Mononuclear cell (primary cell): Measurements from ENCODE around the gene SEMA3A. TPM values are rescaled to one million over a fixed set of nuclear protein-coding genes. Genes with fewer than 3 reads are reported as not detected.
A peak's percentile ranks its signal among the peaks of the same experiment; 100 is the strongest.
"Not testable (repeated sequence)": the region's sequence is repeated elsewhere in the genome, so short reads cannot be mapped to it uniquely, and the experiment has no call there.

Experiments
- H3K27me3 ChIP-seq: 2 replicates; pipeline ENCODE4 v1.6.0; 2011; ENCODE audit warnings: low read length, control low read depth; ENCODE audit not compliant: insufficient read depth
- H3K4me1 ChIP-seq: 2 replicates; pipeline ENCODE4 v1.5.1; 2011; ENCODE audit warnings: mild to moderate bottlenecking, low read length, control low read depth; ENCODE audit not compliant: insufficient read depth
- H3K4me3 ChIP-seq: 2 replicates; pipeline ENCODE4 v1.5.1; 2011; ENCODE audit warnings: mild to moderate bottlenecking, low read length, moderate library complexity
- H3K9me3 ChIP-seq: 2 replicates; pipeline ENCODE4 v1.5.1; 2011; ENCODE audit warnings: low read depth, mild to moderate bottlenecking, control low read depth, low read length
- total RNA-seq: library from RNA; depleted of rRNA; stranded (reverse); fragments of >200 nt; gene quantifications from one replicate; pipeline ENCODE4 v1.2.3, GENCODE V29; 2012

Gene SEMA3A
- total RNA-seq, result 0.21 TPM

- no peaks in the 10 kb centered on the region for H3K27me3 ChIP-seq
- peaks cover 8% of the 10 kb centered on the region for H3K4me1 ChIP-seq
- H3K9me3 ChIP-seq, result no peaks in the 10 kb centered on the region
- peak within 1 kb of the TSS; percentile 46 for H3K4me3 ChIP-seq
These were observed at the start of gene SEMA3A for GRCh38 chr7:84194484-84195271. Gene SEMA3A (minus strand): TSS chr7:84194789. CDS start chr7:84194586, 203 bp downstream.

GRCh38 chr7:84243037-84243436, 48.4 kb upstream of the SEMA3A start:
- H3K9me3 ChIP-seq, H3K4me3 ChIP-seq, H3K4me1 ChIP-seq, H3K27me3 ChIP-seq: not testable (repeated sequence)

- H3K9me3 ChIP-seq, result no peaks in the 10 kb centered on the region
- peaks cover 5% of the 10 kb centered on the region for H3K4me1 ChIP-seq
- no peak overlapping the region for H3K4me3 ChIP-seq
- H3K27me3 ChIP-seq, result no peaks in the 10 kb centered on the region
These were observed 44.0 kb upstream of the SEMA3A start for GRCh38 chr7:84238596-84238995.

GRCh38 chr7:84237533-84238173, 43.1 kb upstream of the SEMA3A start:
- Histone ChIP-seq H3K27me3 (no peaks in the 10 kb centered on the region), H3K4me3 (no peak overlapping the region), H3K4me1 (peaks cover 5% of the 10 kb centered on the region), H3K9me3 (no peaks in the 10 kb centered on the region)

GRCh38 chr7:84236398-84236797, 41.8 kb upstream of the SEMA3A start:
- Histone ChIP-seq H3K4me1 (peaks cover 5% of the 10 kb centered on the region), H3K4me3 (no peak overlapping the region), H3K9me3 (no peaks in the 10 kb centered on the region), H3K27me3 (no peaks in the 10 kb centered on the region)

GRCh38 chr7:84232646-84233045, 38.1 kb upstream of the SEMA3A start:
- peaks cover 5% of the 10 kb centered on the region for H3K4me1 ChIP-seq
- H3K4me3 ChIP-seq, result no peak overlapping the region
- H3K27me3 ChIP-seq, result no peaks in the 10 kb centered on the region
- no peaks in the 10 kb centered on the region for H3K9me3 ChIP-seq

GRCh38 chr7:84231157-84231556, 36.6 kb upstream of the SEMA3A start:
- no peaks in the 10 kb centered on the region for H3K9me3 ChIP-seq
- H3K4me1 ChIP-seq, result peaks cover 5% of the 10 kb centered on the region
- no peaks in the 10 kb centered on the region for H3K27me3 ChIP-seq
- no peak overlapping the region for H3K4me3 ChIP-seq

- Histone ChIP-seq H3K27me3 (no peaks in the 10 kb centered on the region), H3K4me3 (no peak overlapping the region), H3K9me3 (no peaks in the 10 kb centered on the region), H3K4me1 (no peaks in the 10 kb centered on the region)
These were observed 35.9 kb upstream of the SEMA3A start for GRCh38 chr7:84230491-84230890.

- Histone ChIP-seq H3K9me3 (no peaks in the 10 kb centered on the region), H3K27me3 (no peaks in the 10 kb centered on the region), H3K4me3 (no peak overlapping the region), H3K4me1 (no peaks in the 10 kb centered on the region)
These were observed 33.9 kb upstream of the SEMA3A start for GRCh38 chr7:84228526-84228925.

GRCh38 chr7:84226759-84227158, 32.2 kb upstream of the SEMA3A start:
- Histone ChIP-seq H3K4me1 (no peaks in the 10 kb centered on the region), H3K27me3 (no peaks in the 10 kb centered on the region), H3K9me3 (no peaks in the 10 kb centered on the region), H3K4me3 (no peak overlapping the region)

GRCh38 chr7:84224505-84224904, 29.9 kb upstream of the SEMA3A start:
- no peaks in the 10 kb centered on the region for H3K4me1 ChIP-seq

GRCh38 chr7:84219310-84219709, 24.7 kb upstream of the SEMA3A start:
- H3K4me1 ChIP-seq, result no peaks in the 10 kb centered on the region
- no peaks in the 10 kb centered on the region for H3K27me3 ChIP-seq
- no peak overlapping the region for H3K4me3 ChIP-seq
- H3K9me3 ChIP-seq, result no peaks in the 10 kb centered on the region

More at GRCh38 chr7:84224505-84224904, 29.9 kb upstream of the SEMA3A start:
- no peaks in the 10 kb centered on the region for H3K9me3 ChIP-seq
- no peak overlapping the region for H3K4me3 ChIP-seq
- no peaks in the 10 kb centered on the region for H3K27me3 ChIP-seq

GRCh38 chr7:84218681-84219080, 24.1 kb upstream of the SEMA3A start:
- H3K27me3 ChIP-seq, result no peaks in the 10 kb centered on the region

GRCh38 chr7:84216472-84216871, 21.9 kb upstream of the SEMA3A start:
- Histone ChIP-seq H3K4me1 (no peaks in the 10 kb centered on the region), H3K4me3 (no peak overlapping the region), H3K9me3 (no peaks in the 10 kb centered on the region), H3K27me3 (no peaks in the 10 kb centered on the region)

More at GRCh38 chr7:84218681-84219080, 24.1 kb upstream of the SEMA3A start:
- H3K9me3 ChIP-seq, result no peaks in the 10 kb centered on the region
- H3K4me3 ChIP-seq, result no peak overlapping the region
- no peaks in the 10 kb centered on the region for H3K4me1 ChIP-seq

- H3K9me3 ChIP-seq, H3K4me3 ChIP-seq, H3K27me3 ChIP-seq, H3K4me1 ChIP-seq: not testable (repeated sequence)
These were observed 20.2 kb upstream of the SEMA3A start for GRCh38 chr7:84214757-84215156.

GRCh38 chr7:84210301-84210700, 15.7 kb upstream of the SEMA3A start:
- Histone ChIP-seq H3K4me1 (no peaks in the 10 kb centered on the region), H3K4me3 (no peak overlapping the region), H3K9me3 (no peaks in the 10 kb centered on the region), H3K27me3 (no peaks in the 10 kb centered on the region)
